CD1c-positive myeloid dendritic cell (primary cell): Measurements from ENCODE around the gene URB2.
"Not testable (repeated sequence)": the region's sequence is repeated elsewhere in the genome, so short reads cannot be mapped to it uniquely, and the experiment has no call there.

Experiments
- DNase-seq: peaks from one replicate; pipeline ENCODE4 v3.0.0-alpha.2; 2016; ENCODE audit errors: extremely low spot score

Gene URB2

DNA sequence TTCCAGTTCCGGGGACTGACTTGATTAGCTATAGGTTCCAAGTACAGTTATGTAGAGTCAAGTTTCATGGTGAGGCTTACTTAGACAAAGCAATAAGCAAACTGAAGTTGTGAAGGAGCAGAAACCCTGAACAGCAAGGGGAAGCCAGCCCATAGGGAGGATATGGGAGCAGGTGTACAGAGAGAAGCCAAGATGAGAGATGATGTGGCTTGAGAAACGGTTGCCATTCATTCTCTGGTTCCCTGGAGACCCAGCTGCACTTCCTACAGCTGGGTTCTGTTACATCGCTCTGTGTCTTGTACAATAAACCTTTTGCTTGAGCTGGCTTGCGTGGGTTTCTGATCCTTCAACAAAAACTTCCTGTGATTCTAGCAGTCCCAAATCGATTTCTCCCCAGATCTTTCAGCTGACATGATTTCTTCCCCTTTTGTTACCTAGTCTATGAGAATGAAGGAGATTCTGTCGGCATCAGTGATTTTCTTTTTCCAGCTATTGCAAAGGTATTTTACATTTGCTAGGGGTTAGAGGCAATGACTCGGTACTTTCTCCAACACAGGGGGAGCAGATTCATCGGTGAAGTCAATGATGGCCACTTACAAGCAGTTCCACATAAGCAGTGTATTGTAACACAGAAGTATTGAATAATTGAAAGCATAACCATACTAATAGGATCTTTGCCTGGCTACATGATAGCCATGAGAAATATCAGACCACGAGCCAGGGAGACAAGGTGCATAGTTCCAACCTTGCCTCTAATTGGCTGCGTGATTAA is 67.3 kb downstream of the URB2 start:
- DNase-seq = no peak

DNA sequence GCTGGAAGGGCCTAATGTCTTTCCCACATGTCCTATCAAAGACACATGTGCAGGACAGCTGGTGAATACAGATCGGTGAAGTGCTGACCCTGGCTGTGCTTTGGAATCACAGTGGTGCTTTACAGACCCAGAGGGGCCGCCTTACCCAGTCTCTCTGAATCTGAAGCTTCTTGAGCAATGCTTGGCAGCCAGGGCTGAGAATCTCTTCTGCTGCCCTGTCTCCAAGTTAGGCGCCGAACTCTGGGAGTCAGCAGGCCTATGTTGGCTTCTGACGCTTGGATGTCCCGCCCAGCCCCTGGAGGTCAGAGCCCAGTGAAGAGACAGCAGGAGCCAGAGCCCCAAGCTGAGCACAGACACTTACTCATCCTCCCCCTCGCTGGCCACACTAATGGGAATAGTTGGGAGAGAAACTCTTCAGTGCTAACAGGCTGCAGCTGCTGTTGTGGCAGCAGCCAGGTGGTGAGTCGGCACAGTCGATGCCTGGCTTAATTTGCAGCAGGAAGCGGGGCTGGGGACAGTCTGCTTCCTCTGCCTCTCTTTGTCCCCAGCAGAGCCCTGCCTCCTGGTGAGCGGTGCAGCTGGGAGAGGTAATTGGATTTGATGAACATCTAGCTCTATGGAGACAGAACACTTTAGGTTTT is 68.1 kb downstream of the URB2 start:
- DNase-seq = no peak

GRCh38 chr1:229696385-229696784 is 70.3 kb downstream of the URB2 start:
- DNase-seq = no peak

DNA sequence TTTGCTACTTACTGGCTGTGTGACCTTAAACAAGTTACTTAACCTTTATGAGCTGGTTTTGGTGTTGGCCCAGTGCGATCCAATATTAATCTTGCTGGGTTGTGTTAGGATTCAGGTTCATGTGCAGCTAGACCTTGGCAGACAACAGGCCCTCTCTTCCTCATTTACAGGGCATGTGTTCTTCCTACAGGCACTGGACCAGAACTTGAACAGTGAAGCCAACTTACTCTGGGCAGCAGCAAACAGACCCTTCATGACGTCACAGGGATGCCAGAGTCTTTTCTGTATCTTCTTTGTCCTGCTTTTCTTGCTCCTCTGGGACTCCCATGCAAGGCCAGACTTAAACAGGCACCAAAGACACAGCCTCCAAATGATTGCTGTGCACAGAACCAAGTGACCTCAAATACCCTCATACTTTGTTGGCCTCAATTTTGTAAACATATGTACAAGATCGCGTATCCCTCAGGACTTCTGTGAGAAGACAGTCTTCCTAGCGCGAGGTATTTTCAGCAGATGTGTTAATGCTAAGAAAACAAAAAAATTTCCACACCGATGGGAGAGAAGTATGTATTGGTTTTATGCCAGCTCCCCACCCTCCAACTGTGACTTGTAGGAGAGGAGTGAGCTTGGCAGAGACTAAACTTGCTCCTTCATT is 73.7 kb downstream of the URB2 start:
- DNase-seq = no peak

DNA sequence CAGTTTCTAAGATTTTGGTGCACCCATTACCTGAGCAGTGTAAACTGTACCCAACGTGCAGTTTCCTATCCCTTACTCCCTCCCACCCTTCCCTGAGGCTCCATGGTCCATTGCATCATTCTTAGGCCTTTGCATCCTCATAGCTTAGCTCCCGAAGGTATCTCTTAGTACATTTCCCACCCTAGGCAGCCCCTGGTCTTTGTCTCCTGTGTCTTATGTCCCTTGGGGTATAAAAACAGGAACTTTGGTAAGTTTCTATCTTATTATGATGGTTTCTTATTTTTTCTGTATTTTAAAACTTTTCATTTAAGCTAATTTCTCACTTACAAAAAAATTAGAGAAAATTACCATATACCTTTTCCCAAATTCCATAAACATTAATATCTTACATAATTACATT is 78.1 kb downstream of the URB2 start:
- DNase-seq = no peak

DNA sequence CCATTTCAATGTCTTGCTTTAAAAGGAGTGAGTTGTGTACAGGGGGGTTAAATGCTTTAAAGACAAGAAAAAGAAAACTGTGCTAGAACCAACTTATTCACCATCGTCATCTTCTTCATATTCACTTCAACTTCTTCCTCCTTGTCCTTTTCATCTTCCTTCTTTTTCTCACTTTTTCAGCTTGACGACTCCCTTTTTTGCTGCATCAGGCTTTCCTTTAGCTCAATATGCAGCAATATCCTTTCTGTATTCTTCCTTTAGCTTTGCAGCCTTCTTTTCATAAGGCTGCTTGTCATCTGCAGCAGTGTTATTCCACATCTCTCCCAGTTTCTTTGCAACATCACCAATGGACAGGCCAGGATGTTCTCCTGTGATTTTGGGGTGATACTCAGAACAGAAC is 79.1 kb downstream of the URB2 start:
- not testable (repeated sequence) for DNase-seq

DNA sequence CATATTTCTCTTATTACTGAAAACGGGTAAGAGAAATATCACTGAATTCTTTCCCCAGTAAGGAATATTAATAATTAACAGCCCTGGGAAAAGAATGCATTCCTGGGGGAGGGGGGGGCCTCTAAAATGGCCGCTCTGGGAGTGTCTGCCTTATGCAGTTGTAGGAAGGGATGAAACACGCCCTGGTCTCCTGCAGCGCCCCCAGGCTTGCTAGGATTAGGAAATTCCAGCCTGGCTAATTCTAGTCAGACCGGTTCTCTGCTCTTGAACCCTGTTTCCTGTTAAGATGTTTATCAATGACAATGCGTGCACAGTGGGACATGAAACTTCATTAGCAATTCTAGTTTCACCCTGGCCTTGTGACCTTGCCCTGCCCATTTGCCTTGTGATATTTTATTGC is 81.1 kb downstream of the URB2 start:
- not testable (repeated sequence) for DNase-seq

- DNase-seq = no peak
These were observed 83.5 kb downstream of the URB2 start for GRCh38 chr1:229709500-229710013.
